ENCODE measurements around the gene WBP2.

- no peak for TF ChIP-seq EZH2 (IDR thresholded peaks at IDR 0.05; ENCODE audit: insufficient read depth, low read length)
- TF ChIP-seq CTCF (IDR thresholded peaks at IDR 0.05; ENCODE audit: insufficient read depth, low read depth, low read length), result no peak
These were observed 34.3 kb upstream of the WBP2 start for GRCh38 chr17:75889454-75889853.
